Measurements from ENCODE around the gene CD40. TPM values are rescaled to one million over a fixed set of nuclear protein-coding genes. Genes with fewer than 3 reads are reported as not detected.

Gene CD40
- total RNA-seq, 6 experiments from 2014 or later, result 8.8 to 11.7 (median 9.4) TPM

GRCh38 chr20:46133886-46134654 is 16.0 kb downstream of the CD40 start:
- WGBS (ENCODE audit: insufficient coverage, low coverage, low lambda C conversion rate, missing lambda C conversion rate), result 54% methylated on average over 11 of the region's 11 CpGs
- ATAC-seq (no peak), DNase-seq (peak in 1 of 3 donors; percentile 9)
- intact Hi-C loops (cut with DNase I), result loop anchor here in 1 of 2 donors (10.0 kb wide), 1 partner anchor 221 kb away; no protein-coding TSS in a partner anchor
- Histone ChIP-seq H3K4me1 (no peaks in the 10 kb centered on the region), H3K36me3 (no peaks in the 10 kb centered on the region), H3K27ac (no peak overlapping the region), H3K4me3 (no peak overlapping the region), H3K27me3 (no peaks in the 10 kb centered on the region), H3K9me3 (no peaks in the 10 kb centered on the region)
- TF ChIP-seq POLR2A (IDR thresholded peaks at IDR 0.05) (no peak), CTCF (IDR thresholded peaks at IDR 0.05) (no peak)

- intact Hi-C loops (cut with DNase I), result loop anchor here in 1 of 2 donors (10.0 kb wide), 1 partner anchor 220 kb away; no protein-coding TSS in a partner anchor
- TF ChIP-seq CTCF (IDR thresholded peaks at IDR 0.05) (no peak), POLR2A (IDR thresholded peaks at IDR 0.05) (no peak)
- no peaks in the 10 kb centered on the region for H3K36me3 ChIP-seq
- ATAC-seq, result no peak
- H3K4me3 ChIP-seq, result no peak overlapping the region
- no peaks in the 10 kb centered on the region for H3K9me3 ChIP-seq
- 71% methylated on average over 4 of the region's 7 CpGs for WGBS (ENCODE audit: insufficient coverage, low coverage, low lambda C conversion rate, missing lambda C conversion rate)
- H3K27me3 ChIP-seq, result no peaks in the 10 kb centered on the region
- H3K27ac ChIP-seq, result no peak overlapping the region
- no peaks in the 10 kb centered on the region for H3K4me1 ChIP-seq
- peak in 1 of 3 donors; percentile 27 for DNase-seq
These were observed 16.6 kb downstream of the CD40 start for GRCh38 chr20:46134716-46135115.

- no peak overlapping the region for H3K27ac ChIP-seq
- no peaks in the 10 kb centered on the region for H3K9me3 ChIP-seq
- ATAC-seq (no peak), DNase-seq (no peak)
- intact Hi-C loops (cut with DNase I), result loop anchor here in 1 of 2 donors (10.0 kb wide), 1 partner anchor 219 kb away; no protein-coding TSS in a partner anchor
- H3K27me3 ChIP-seq, result no peaks in the 10 kb centered on the region
- no peak for TF ChIP-seq CTCF (IDR thresholded peaks at IDR 0.05)
- TF ChIP-seq POLR2A (IDR thresholded peaks at IDR 0.05), result no peak
- no peak overlapping the region for H3K4me3 ChIP-seq
- no peaks in the 10 kb centered on the region for H3K36me3 ChIP-seq
- 20% methylated on average over 10 of the region's 12 CpGs for WGBS (ENCODE audit: insufficient coverage, low coverage, low lambda C conversion rate, missing lambda C conversion rate)
- H3K4me1 ChIP-seq, result no peaks in the 10 kb centered on the region
These were observed 17.9 kb downstream of the CD40 start for GRCh38 chr20:46135856-46136633.

GRCh38 chr20:46137816-46138215 is 19.7 kb downstream of the CD40 start:
- DNase-seq, result no peak
- Histone ChIP-seq H3K4me3 (no peak overlapping the region), H3K27me3 (no peaks in the 10 kb centered on the region), H3K36me3 (no peaks in the 10 kb centered on the region), H3K27ac (no peak overlapping the region), H3K9me3 (no peaks in the 10 kb centered on the region), H3K4me1 (no peaks in the 10 kb centered on the region)
- WGBS (ENCODE audit: insufficient coverage, low coverage, low lambda C conversion rate, missing lambda C conversion rate), result 53% methylated on average over 3 of the region's 5 CpGs
- TF ChIP-seq POLR2A (IDR thresholded peaks at IDR 0.05), result no peak
- TF ChIP-seq CTCF (IDR thresholded peaks at IDR 0.05), result no peak
- intact Hi-C loops (cut with DNase I), result loop anchor here in 1 of 2 donors (10.0 kb wide), 1 partner anchor 217 kb away; no protein-coding TSS in a partner anchor
- no peak for ATAC-seq
